GM18520 (cell line): ENCODE measurements around the gene REN.

Experiments
- ATAC-seq: cut with Tn5 transposase; IDR thresholded peaks from one replicate; pipeline ENCODE4 v1.9.1; 2021; ENCODE audit not compliant: unreplicated experiment

Gene REN

DNA sequence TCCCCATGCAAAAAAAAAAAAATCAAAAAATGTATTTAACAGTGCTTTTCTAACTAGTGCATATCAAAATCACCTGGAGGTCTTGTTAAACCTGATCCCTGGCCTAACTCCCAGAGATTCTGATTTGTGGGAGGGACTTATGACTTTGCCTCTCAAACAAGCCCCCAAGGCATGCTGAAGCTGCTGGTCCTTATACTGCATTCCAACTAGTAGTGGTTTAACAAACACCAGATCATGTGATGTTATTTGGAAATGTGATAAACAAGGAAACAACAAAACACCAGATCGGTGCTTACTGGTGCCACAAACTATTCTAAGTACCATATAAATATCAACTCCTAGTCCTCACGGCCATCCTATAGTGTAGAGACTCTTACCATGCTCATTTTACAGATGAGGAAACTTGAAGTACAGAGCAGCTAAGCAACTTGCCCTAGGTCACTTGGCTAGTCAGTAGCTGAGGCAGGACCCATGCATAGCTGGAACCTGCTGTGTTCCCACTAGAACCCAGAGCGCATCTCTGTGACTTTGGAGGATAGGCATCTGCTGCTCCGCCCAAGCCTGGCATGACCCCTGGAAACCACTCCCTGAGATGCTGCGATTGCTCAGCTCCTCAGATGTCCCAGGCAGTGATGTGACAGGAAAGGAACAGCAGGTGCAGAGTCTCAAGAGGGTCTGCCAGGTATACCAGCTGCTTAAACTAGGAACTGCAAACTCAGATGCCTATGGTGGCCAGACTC, 55.1 kb downstream of the REN start:
- no peak for ATAC-seq

DNA sequence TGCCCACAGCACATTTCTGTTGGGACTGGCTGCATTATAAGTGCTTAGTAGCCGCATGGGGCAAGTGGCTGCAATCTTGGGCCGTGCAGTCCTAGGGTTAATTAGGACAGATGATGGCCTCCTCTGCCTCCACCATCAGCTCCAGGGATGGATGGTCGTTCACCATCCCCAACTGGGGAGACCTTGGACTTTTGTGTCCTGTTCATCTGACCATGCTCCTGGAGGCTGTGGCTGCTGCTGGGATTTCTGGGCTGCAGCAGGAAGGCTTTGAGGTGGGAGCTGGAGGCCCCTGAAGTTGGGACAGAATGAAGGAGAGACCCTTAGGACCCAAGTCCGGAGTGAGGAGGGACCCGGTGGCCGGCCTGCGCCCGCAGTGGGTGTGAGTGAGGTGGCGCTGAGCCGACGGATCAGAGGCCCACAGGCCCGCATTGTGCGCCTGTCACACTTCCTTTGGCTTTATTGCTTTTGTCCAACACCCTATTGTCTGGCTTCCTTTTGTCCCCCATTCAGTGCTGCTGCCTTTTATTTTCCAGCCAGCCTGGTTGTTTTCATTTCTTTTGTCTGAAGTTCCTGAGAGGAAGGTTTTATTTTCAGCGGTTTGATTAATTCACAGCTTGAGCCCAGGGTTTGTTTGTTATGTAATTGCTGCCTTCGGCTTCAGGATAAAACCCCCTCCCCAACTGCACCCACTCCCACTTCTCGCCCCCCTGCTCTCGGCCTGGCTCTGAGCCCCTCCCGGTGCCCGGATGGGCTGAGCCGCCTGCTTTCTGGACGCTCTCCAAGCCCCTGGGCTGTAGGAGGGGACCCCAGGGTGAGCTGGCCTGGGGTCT, 57.6 kb downstream of the REN start:
- ATAC-seq = no peak

- no peak for ATAC-seq
These were observed 58.2 kb downstream of the REN start for GRCh38 chr1:204107892-204108291.

DNA sequence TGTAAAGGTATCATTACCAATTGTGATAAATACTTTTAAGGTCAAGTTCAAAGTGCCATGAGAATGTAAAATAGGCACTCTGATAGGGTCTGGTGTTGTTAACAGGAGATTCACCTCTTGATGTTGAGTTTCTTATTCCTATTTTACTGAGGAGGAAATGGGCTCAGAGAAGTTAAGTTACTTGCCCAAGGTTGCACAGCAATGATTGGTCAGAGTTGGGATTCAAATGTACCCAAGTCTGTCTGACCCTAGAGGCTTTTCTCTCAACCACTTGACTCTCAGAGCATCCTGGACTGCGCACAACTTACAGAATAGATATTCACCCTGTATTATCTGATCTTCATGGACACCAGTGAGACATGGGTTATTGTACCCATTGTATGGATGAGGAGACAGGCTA, 59.3 kb downstream of the REN start:
- ATAC-seq = no peak

DNA sequence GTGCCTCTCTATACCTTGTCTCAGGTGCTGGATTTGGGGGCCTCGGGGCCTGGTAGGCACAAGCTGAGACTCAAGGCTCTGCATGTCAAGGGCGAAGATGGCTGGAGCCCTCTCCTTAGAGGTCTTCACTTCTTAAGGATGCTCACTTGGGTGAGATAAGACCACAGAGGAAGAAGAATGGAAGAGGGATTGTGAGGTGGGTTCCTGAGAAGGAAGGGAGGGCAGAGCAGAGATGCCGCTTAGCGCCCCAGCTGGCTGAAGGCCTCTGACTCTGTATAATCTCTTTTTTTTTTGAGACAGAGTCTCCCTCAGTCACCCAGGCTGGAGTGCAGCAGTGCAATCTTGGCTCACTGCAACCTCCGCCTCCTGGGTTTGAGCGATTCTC, 61.0 kb downstream of the REN start:
- no peak for ATAC-seq
